Vagina (tissue), 2 donors: ENCODE results near the gene NTRK3.

ENCODE experiments used
- CTCF ChIP-seq, 3 experiments: fragments of 450-650 bp in 2 of 3; fragments of 200-600 bp in 1 of 3; sonication (generic) in 1 of 3; IDR thresholded peaks; one replicate each; pipeline ENCODE4 v1.5.1; 2017 to 2019; ENCODE audit warnings: antibody characterized with exemption in 3 of 3, mild to moderate bottlenecking in 2 of 3, moderate library complexity in 2 of 3
- POLR2A ChIP-seq, 2 donors: fragments of 450-650 bp; IDR thresholded peaks; one replicate each; pipeline ENCODE4 v1.6.1; 2017; ENCODE audit warnings: antibody characterized with exemption in 2 of 2, mild to moderate bottlenecking in 2 of 2, moderate library complexity in 2 of 2
- POLR2AphosphoS5 ChIP-seq, 2 donors: sonication (generic); formaldehyde crosslinking; IDR thresholded peaks; one replicate each; pipeline ENCODE4 v1.9.0; 2017; ENCODE audit warnings: antibody characterized with exemption in 2 of 2, mild to moderate bottlenecking in 2 of 2, low read depth in 1 of 2; ENCODE audit not compliant: insufficient read depth in 1 of 2

GRCh38 chr15:87848012-87848411, 408.5 kb downstream of the NTRK3 start:
- TF ChIP-seq CTCF (IDR thresholded peaks at IDR 0.05) (no peak), POLR2A (IDR thresholded peaks at IDR 0.05) (no peak), POLR2AphosphoS5 (IDR thresholded peaks at IDR 0.05; ENCODE audit: insufficient read depth in 1 of 2, low read depth in 1 of 2) (no peak)
